ENCODE results near the gene MYO5B.

DNA sequence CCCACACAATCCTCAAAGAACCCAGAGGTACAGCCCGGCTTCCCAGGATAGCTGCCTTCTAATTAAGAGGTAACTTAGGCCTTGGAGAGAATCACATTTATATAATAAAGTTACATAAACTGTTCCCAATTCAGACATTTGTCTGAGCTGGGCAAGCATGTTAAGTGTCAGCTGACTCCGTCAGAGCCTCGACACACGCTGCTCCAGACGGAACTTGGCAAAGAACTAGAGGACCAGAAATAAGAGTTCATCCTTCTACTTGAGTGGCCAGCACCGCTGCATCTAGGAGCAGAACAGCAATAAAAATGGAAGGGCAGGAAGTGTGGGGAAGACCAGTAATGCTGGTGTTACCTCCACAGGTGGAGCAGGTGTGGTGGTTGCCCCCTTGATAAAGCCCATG, 80.5 kb downstream of the MYO5B start:
- TF ChIP-seq CTCF (IDR thresholded peaks at IDR 0.05) (no peak), EP300 (IDR thresholded peaks at IDR 0.05) (no peak)

Data from esophagus muscularis mucosa (tissue), 3 donors.